HepG2 (cell line): ENCODE results near the gene SIDT1. TPM values are rescaled to one million over a fixed set of nuclear protein-coding genes. Genes with fewer than 3 reads are reported as not detected.

Experiments
- AGO2 ChIP-seq: fragments of 200-400 bp; formaldehyde crosslinking; optimal IDR thresholded peaks from 2 replicates; pipeline ENCODE3; 2017; ENCODE audit warnings: mild to moderate bottlenecking, low read depth, low read length, moderate library complexity
- HNRNPH1 ChIP-seq: fragments of 200-400 bp; formaldehyde crosslinking; optimal IDR thresholded peaks from 2 replicates; pipeline ENCODE3; 2017; ENCODE audit warnings: mild to moderate bottlenecking, low read depth, low read length
- KDM1A ChIP-seq: IDR thresholded peaks from 2 replicates; pipeline ENCODE4 v1.6.1; 2016; ENCODE audit warnings: missing compliant biosample characterization
- MBD4 ChIP-seq: IDR thresholded peaks from 2 replicates; pipeline ENCODE4 v1.6.1; 2012; ENCODE audit warnings: low read length, inconsistent platforms, borderline replicate concordance
- MXD4 ChIP-seq: IDR thresholded peaks from 2 replicates; pipeline ENCODE4 v1.6.1; 2016; ENCODE audit warnings: mild to moderate bottlenecking, missing biosample characterization, missing genetic modification reagents
- NFRKB ChIP-seq: fragments of 450-650 bp; IDR thresholded peaks from 2 replicates; pipeline ENCODE4 v1.6.1; 2017
- PHF20 ChIP-seq: sonication (generic); formaldehyde crosslinking; IDR thresholded peaks from 2 replicates; pipeline ENCODE4 v1.5.0; 2020; ENCODE audit warnings: mild to moderate bottlenecking, missing genetic modification reagents
- RERE ChIP-seq: IDR thresholded peaks from 2 replicates; pipeline ENCODE4 v1.6.1; 2016; ENCODE audit warnings: low read depth, missing genetic modification reagents, missing compliant biosample characterization
- RNF2 ChIP-seq: fragments of 450-650 bp; conservative IDR thresholded peaks from 2 replicates; pipeline ENCODE4 v1.6.1; 2016; ENCODE audit warnings: low read depth
- ZBTB38 ChIP-seq: sonication (generic); formaldehyde crosslinking; IDR thresholded peaks from 2 replicates; pipeline ENCODE4 v1.5.1; 2020; ENCODE audit warnings: mild to moderate bottlenecking, missing genetic modification reagents
- ZEB1 ChIP-seq: IDR thresholded peaks from 2 replicates; pipeline ENCODE4 v1.6.1; 2012; ENCODE audit warnings: mild to moderate bottlenecking, low read depth, inconsistent platforms; ENCODE audit not compliant: insufficient replicate concordance
- ZNF121 ChIP-seq: sonication (generic); formaldehyde crosslinking; IDR thresholded peaks from 2 replicates; pipeline ENCODE4 v1.5.0; 2020; ENCODE audit warnings: mild to moderate bottlenecking, missing genetic modification reagents
- ZUFSP ChIP-seq: sonication (generic); formaldehyde crosslinking; IDR thresholded peaks from 2 replicates; pipeline ENCODE4 v1.9.0; 2021; ENCODE audit warnings: missing genetic modification reagents, mild to moderate bottlenecking, borderline replicate concordance
- polyA plus RNA-seq, 8 experiments: library from polyadenylated mRNA; depleted of rRNA in 3 of 8; stranded (reverse) in 7 of 8; unstranded in 1 of 8; fragments of >200 nt; fragmentation: Illumina TruSeq in 4 of 8; extraction: Trizol in 4 of 8; gene quantifications; 2 replicates each; pipeline versions ENCODE4 v1.2.1 to v1.2.3, GENCODE V29; 2011 to 2016; ENCODE audit warnings: low read depth in 4 of 8, missing spikeins in 1 of 8, mixed read lengths in 1 of 8; ENCODE audit not compliant: insufficient read depth in 1 of 8
- total RNA-seq, 5 experiments: library from RNA; depleted of rRNA; stranded (reverse); fragments of >200 nt; fragmentation: Illumina TruSeq; extraction: Trizol; gene quantifications; 2 replicates each; pipeline ENCODE4 v1.2.3, GENCODE V29; 2016; ENCODE audit warnings: low read depth in 1 of 5
- TF ChIP-seq, protein P1 (sequence below): sonication (generic); formaldehyde crosslinking; IDR thresholded peaks from 2 replicates; pipeline ENCODE4 v1.4.0; 2020; ENCODE audit warnings: mild to moderate bottlenecking, missing genetic modification reagents
- TF ChIP-seq, protein P2 (sequence below): sonication (generic); formaldehyde crosslinking; IDR thresholded peaks from 2 replicates; pipeline ENCODE4 v1.5.0; 2020; ENCODE audit warnings: mild to moderate bottlenecking, missing genetic modification reagents, moderate library complexity
- TF ChIP-seq, protein P3 (sequence below): sonication (generic); formaldehyde crosslinking; IDR thresholded peaks from 2 replicates; pipeline ENCODE4 v1.8.0; 2022; ENCODE audit warnings: mild to moderate bottlenecking, missing genetic modification reagents, moderate library complexity

The SIDT1 gene
- total and polyA plus RNA-seq, 2 of the 13 experiments (the other 11 are each of a cell fraction or from before 2014, with no cell fraction given) = 0.07 TPM

GRCh38 chr3:113555138-113555537 lies 22.8 kb downstream of the SIDT1 start (continued):
- TF ChIP-seq ZUFSP (no peak), ZEB1 (no peak), NFRKB (no peak), ZNF121 (CRISPR knock-in tag) (no peak), AGO2 (no peak), PHF20 (CRISPR knock-in tag) (no peak), KDM1A (0 out of 2 replicates have a peak, but pooled peaks have one; percentile 32), RERE (CRISPR knock-in tag) (0 out of 2 replicates have a peak, but pooled peaks have one; percentile 29), RNF2 (no peak), HNRNPH1 (no peak), ZBTB38 (CRISPR knock-in tag) (no peak), MXD4 (no peak), MBD4 (no peak)
- TF ChIP-seq, protein P1, sequence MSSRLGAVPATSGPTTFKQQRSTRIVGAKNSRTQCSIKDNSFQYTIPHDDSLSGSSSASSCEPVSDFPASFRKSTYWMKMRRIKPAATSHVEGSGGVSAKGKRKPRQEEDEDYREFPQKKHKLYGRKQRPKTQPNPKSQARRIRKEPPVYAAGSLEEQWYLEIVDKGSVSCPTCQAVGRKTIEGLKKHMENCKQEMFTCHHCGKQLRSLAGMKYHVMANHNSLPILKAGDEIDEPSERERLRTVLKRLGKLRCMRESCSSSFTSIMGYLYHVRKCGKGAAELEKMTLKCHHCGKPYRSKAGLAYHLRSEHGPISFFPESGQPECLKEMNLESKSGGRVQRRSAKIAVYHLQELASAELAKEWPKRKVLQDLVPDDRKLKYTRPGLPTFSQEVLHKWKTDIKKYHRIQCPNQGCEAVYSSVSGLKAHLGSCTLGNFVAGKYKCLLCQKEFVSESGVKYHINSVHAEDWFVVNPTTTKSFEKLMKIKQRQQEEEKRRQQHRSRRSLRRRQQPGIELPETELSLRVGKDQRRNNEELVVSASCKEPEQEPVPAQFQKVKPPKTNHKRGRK (CRISPR knock-in tag) = no peak
- TF ChIP-seq, protein P2, sequence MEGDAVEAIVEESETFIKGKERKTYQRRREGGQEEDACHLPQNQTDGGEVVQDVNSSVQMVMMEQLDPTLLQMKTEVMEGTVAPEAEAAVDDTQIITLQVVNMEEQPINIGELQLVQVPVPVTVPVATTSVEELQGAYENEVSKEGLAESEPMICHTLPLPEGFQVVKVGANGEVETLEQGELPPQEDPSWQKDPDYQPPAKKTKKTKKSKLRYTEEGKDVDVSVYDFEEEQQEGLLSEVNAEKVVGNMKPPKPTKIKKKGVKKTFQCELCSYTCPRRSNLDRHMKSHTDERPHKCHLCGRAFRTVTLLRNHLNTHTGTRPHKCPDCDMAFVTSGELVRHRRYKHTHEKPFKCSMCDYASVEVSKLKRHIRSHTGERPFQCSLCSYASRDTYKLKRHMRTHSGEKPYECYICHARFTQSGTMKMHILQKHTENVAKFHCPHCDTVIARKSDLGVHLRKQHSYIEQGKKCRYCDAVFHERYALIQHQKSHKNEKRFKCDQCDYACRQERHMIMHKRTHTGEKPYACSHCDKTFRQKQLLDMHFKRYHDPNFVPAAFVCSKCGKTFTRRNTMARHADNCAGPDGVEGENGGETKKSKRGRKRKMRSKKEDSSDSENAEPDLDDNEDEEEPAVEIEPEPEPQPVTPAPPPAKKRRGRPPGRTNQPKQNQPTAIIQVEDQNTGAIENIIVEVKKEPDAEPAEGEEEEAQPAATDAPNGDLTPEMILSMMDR = no peak
- TF ChIP-seq, protein P3, sequence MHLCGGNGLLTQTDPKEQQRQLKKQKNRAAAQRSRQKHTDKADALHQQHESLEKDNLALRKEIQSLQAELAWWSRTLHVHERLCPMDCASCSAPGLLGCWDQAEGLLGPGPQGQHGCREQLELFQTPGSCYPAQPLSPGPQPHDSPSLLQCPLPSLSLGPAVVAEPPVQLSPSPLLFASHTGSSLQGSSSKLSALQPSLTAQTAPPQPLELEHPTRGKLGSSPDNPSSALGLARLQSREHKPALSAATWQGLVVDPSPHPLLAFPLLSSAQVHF (CRISPR knock-in tag) = no peak
